SK-N-SH (cell line): ENCODE measurements around the gene NFXL1. TPM values are rescaled to one million over a fixed set of nuclear protein-coding genes. Genes with fewer than 3 reads are reported as not detected.

ENCODE experiments used
- CTCF ChIA-PET: fragments of 300-600, 350-600 bp; formaldehyde crosslinking; extraction: SDS; loops from one replicate; lab custom pipeline; 2021; lab: Yijun Ruan, JAX
- POLR2A ChIA-PET: fragments of 350-600 bp; sonication (Branson Sonifier 250); formaldehyde crosslinking; extraction: SDS; loops from one replicate; lab custom pipeline; 2020; ENCODE audit warnings: antibody characterized with exemption, inconsistent platforms; lab: Yijun Ruan, JAX
- DNase-seq: peaks from one replicate; pipeline ENCODE4 v3.0.0; 2012
- H2AFZ ChIP-seq: fragments of 200-600 bp; sonication (generic); 2 replicates; pipeline ENCODE4 v1.8.1; 2016; ENCODE audit warnings: antibody characterized with exemption, mild to moderate bottlenecking, low read depth
- H3F3A ChIP-seq: fragments of 200-600 bp; sonication (generic); replicated peaks from 2 replicates; pipeline ENCODE3; 2016; ENCODE audit warnings: antibody characterized with exemption, mild to moderate bottlenecking; ENCODE audit not compliant: insufficient read depth
- H3K27ac ChIP-seq, 2 experiments: fragments of 200-500 bp in 1 of 2; fragments of 200-600 bp in 1 of 2; sonication (Bioruptor generic) in 1 of 2; sonication (generic), shearing (Covaris generic) in 1 of 2; 2 replicates each; pipeline versions ENCODE4 v1.5.1 to v1.6.1; 2014 to 2016; ENCODE audit warnings: low read depth in 2 of 2, inconsistent platforms in 1 of 2, low read length in 1 of 2, mild to moderate bottlenecking in 1 of 2, mixed read lengths in 1 of 2
- H3K27me3 ChIP-seq: fragments of 200-600 bp; sonication (generic), shearing (Covaris generic); 2 replicates; pipeline ENCODE4 v1.6.1; 2016; ENCODE audit warnings: mixed run types; ENCODE audit not compliant: insufficient read depth
- H3K36me3 ChIP-seq, 2 experiments: fragments of 200-500 bp in 1 of 2; fragments of 200-600 bp in 1 of 2; sonication (Bioruptor generic) in 1 of 2; sonication (generic) in 1 of 2; replicated peaks in 1 of 2; 2 replicates each; pipeline versions ENCODE3 to v1.5.1; 2014 to 2016; ENCODE audit warnings: low read length in 1 of 2, mild to moderate bottlenecking in 1 of 2; ENCODE audit not compliant: insufficient read depth in 2 of 2, control insufficient read depth in 1 of 2
- H3K4me1 ChIP-seq, 2 experiments: fragments of 200-500 bp in 1 of 2; fragments of 200-600 bp in 1 of 2; sonication (Bioruptor generic) in 1 of 2; sonication (generic), shearing (Covaris generic) in 1 of 2; 2 replicates each; pipeline versions ENCODE4 v1.5.1 to v1.6.1; 2014 to 2016; ENCODE audit warnings: low read depth in 1 of 2, low read length in 1 of 2, mixed run types in 1 of 2; ENCODE audit not compliant: insufficient read depth in 2 of 2, control insufficient read depth in 1 of 2
- H3K4me2 ChIP-seq: fragments of 200-600 bp; sonication (generic), shearing (Covaris generic); 2 replicates; pipeline ENCODE4 v1.6.1; 2017; ENCODE audit warnings: mixed run types
- H3K4me3 ChIP-seq, 2 experiments: fragments of 200-500 bp in 1 of 2; fragments of 200-600 bp in 1 of 2; sonication (Bioruptor generic) in 1 of 2; sonication (generic), shearing (Covaris generic) in 1 of 2; 2 replicates each; pipeline versions ENCODE4 v1.5.1 to v1.8.1; 2014 to 2016; ENCODE audit warnings: low read depth in 2 of 2, inconsistent platforms in 1 of 2, low read length in 1 of 2, mild to moderate bottlenecking in 1 of 2, mixed read lengths in 1 of 2, moderate library complexity in 1 of 2
- H3K79me2 ChIP-seq: fragments of 200-600 bp; sonication (generic); 2 replicates; pipeline ENCODE4 v1.8.1; 2017; ENCODE audit warnings: mild to moderate bottlenecking; ENCODE audit not compliant: insufficient read depth
- H3K9ac ChIP-seq: fragments of 200-600 bp; sonication (generic); 2 replicates; pipeline ENCODE4 v1.6.1; 2017; ENCODE audit warnings: mixed run types
- H3K9me2 ChIP-seq: fragments of 200-600 bp; sonication (generic); 2 replicates; pipeline ENCODE4 v1.6.1; 2017; ENCODE audit warnings: mixed run types
- H3K9me3 ChIP-seq: fragments of 200-600 bp; sonication (generic); 2 replicates; pipeline ENCODE4 v1.6.1; 2017; ENCODE audit warnings: mixed run types, mild to moderate bottlenecking, moderate library complexity
- H4K20me1 ChIP-seq: fragments of 200-600 bp; sonication (generic); 2 replicates; pipeline ENCODE4 v1.6.1; 2017; ENCODE audit warnings: mild to moderate bottlenecking, mixed run types; ENCODE audit not compliant: insufficient read depth
- EZH2phosphoT487 ChIP-seq: fragments of 200-600 bp; sonication (generic); IDR thresholded peaks from 2 replicates; pipeline ENCODE4 v1.6.1; 2017; ENCODE audit warnings: low read depth, mixed run types, mild to moderate bottlenecking, antibody characterized with exemption, moderate library complexity, borderline replicate concordance
- FOSL2 ChIP-seq: IDR thresholded peaks from 2 replicates; pipeline ENCODE4 v1.4.0; 2012; ENCODE audit warnings: low read depth, mild to moderate bottlenecking, moderate library complexity, borderline replicate concordance
- FOXM1 ChIP-seq: IDR thresholded peaks from 2 replicates; pipeline ENCODE4 v1.4.0; 2012; ENCODE audit warnings: low read depth, mild to moderate bottlenecking
- GABPA ChIP-seq: IDR thresholded peaks from 2 replicates; pipeline ENCODE4 v1.4.0; 2012; ENCODE audit warnings: low read depth, mild to moderate bottlenecking
- GATA2 ChIP-seq: sonication (generic); formaldehyde crosslinking; IDR thresholded peaks from 2 replicates; pipeline ENCODE4 v1.5.0; 2020; ENCODE audit warnings: mild to moderate bottlenecking, missing genetic modification reagents
- MEF2A ChIP-seq: IDR thresholded peaks from 2 replicates; pipeline ENCODE4 v1.4.0; 2012; ENCODE audit warnings: low read depth, borderline replicate concordance
- POLR2AphosphoS5 ChIP-seq: IDR thresholded peaks from 2 replicates; pipeline ENCODE4 v1.6.1; 2012; ENCODE audit warnings: low read depth, low read length
- RAD21 ChIP-seq: IDR thresholded peaks from 2 replicates; pipeline ENCODE4 v1.6.1; 2012; ENCODE audit warnings: mild to moderate bottlenecking, low read length
- RCOR1 ChIP-seq: fragments of 150-350 bp; IDR thresholded peaks from 2 replicates; pipeline ENCODE4 v1.6.1; 2017; ENCODE audit warnings: antibody characterized with exemption, low read length
- RFX5 ChIP-seq: IDR thresholded peaks from 2 replicates; pipeline ENCODE4 v1.6.1; 2012; ENCODE audit warnings: mild to moderate bottlenecking, improper control_type of control experiment, low read length
- RXRA ChIP-seq: IDR thresholded peaks from 2 replicates; pipeline ENCODE4 v1.4.0; 2012; ENCODE audit warnings: low read depth, mild to moderate bottlenecking, borderline replicate concordance
- SIN3A ChIP-seq: IDR thresholded peaks from 2 replicates; pipeline ENCODE4 v1.6.1; 2012; ENCODE audit warnings: low read depth, mild to moderate bottlenecking, low read length, moderate library complexity, borderline replicate concordance
- SMC3 ChIP-seq: IDR thresholded peaks from 2 replicates; pipeline ENCODE4 v1.6.1; 2012; ENCODE audit warnings: low read depth, low read length, improper control_type of control experiment
- TEAD4 ChIP-seq: IDR thresholded peaks from 2 replicates; pipeline ENCODE4 v1.4.0; 2012; ENCODE audit warnings: mild to moderate bottlenecking, borderline replicate concordance; ENCODE audit not compliant: insufficient read depth
- YY1 ChIP-seq: IDR thresholded peaks from 2 replicates; pipeline ENCODE4 v1.4.0; 2012; ENCODE audit warnings: low read depth, mild to moderate bottlenecking
- WGBS: methylation state at CpG from one replicate; pipeline ENCODE4 v1.1.6; 2017; ENCODE audit warnings: low lambda C conversion rate; 5-methylcytosine and 5-hydroxymethylcytosine counted together
- polyA plus RNA-seq, 3 experiments: library from polyadenylated mRNA; depleted of rRNA; stranded (reverse); fragments of >200 nt; gene quantifications; 2 replicates each; pipeline ENCODE4 v1.2.3, GENCODE V29; 2012
- TF ChIP-seq, protein P1 (sequence below): IDR thresholded peaks from 2 replicates; pipeline ENCODE4; 2012
- TF ChIP-seq, protein P2 (sequence below): IDR thresholded peaks from 2 replicates; pipeline ENCODE4 v1.4.0; 2012; ENCODE audit warnings: low read depth
- TF ChIP-seq, protein P3 (sequence below): IDR thresholded peaks from 2 replicates; pipeline ENCODE4 v1.4.0; 2012; ENCODE audit warnings: low read depth, borderline replicate concordance
- TF ChIP-seq, protein P4 (sequence below): IDR thresholded peaks from 2 replicates; pipeline ENCODE4 v1.6.1; 2012; ENCODE audit warnings: mild to moderate bottlenecking, low read depth, low read length, moderate library complexity

Gene NFXL1
- polyA plus RNA-seq, 1 of the 3 experiments (the other 2 are of a cell fraction): 9.0 TPM

DNA sequence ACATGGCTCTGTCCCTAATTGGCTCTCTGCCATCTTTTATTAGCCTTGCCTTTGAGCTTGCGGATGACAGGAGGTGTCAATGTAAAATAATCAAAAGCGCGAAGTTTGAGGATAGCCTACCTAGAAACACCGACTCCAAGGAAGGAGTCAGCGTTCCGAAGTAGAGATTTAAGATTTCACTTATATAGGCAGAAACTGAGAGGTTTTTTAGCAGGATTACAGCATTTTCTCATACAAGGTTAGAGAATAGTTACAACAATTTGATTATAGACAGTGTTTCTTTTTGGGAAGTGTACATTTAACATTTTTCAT lies 499 bp upstream of the NFXL1 start:
- no peak for DNase-seq
- 12% methylated on average over 6 of the region's 6 CpGs for WGBS
- ChIA-PET CTCF (interaction anchor here (1.0 to 1.5 kb wide), 3 partner anchors 12 to 78 kb away, joined by 4 to 5 read pairs (median 4); no protein-coding TSS in a partner anchor), POLR2A (interaction anchor here (0.6 to 1.0 kb wide), 4 partner anchors 17 to 201 kb away, joined by 3 to 7 read pairs (median 4); no protein-coding TSS in a partner anchor)
- Histone ChIP-seq H3K79me2 (peaks cover 43% of the 10 kb centered on the region), H3K4me1 (peaks cover 3 to 8% of the 10 kb centered on the region in 2 experiments; a peak in 2 of 4 replicates), H3K36me3 (peaks cover 17% of the 10 kb centered on the region in 2 experiments), H3K9me3 (no peaks in the 10 kb centered on the region; the same call in 1 of the 2 replicates), H3K27ac (peak overlapping the region in 1 of 2 experiments; percentile 43; a peak in 1 of 4 replicates), H3K4me3 (peak overlapping the region; percentile 60 to 96), H3K9me2 (no peaks in the 10 kb centered on the region), H3F3A (no peaks in the 10 kb centered on the region), H4K20me1 (no peaks in the 10 kb centered on the region), H3K27me3 (no peaks in the 10 kb centered on the region), H3K4me2 (peak overlapping the region; percentile 86; the same call in 1 of the 2 replicates), H2AFZ (peak overlapping the region; percentile 98), H3K9ac (peak overlapping the region; percentile 44; the same call in 1 of the 2 replicates)
- TF ChIP-seq, protein P1, sequence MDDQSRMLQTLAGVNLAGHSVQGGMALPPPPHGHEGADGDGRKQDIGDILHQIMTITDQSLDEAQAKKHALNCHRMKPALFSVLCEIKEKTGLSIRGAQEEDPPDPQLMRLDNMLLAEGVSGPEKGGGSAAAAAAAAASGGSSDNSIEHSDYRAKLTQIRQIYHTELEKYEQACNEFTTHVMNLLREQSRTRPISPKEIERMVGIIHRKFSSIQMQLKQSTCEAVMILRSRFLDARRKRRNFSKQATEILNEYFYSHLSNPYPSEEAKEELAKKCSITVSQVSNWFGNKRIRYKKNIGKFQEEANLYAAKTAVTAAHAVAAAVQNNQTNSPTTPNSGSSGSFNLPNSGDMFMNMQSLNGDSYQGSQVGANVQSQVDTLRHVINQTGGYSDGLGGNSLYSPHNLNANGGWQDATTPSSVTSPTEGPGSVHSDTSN: no peak
- TF ChIP-seq RFX5 (no peak), TEAD4 (no peak), RCOR1 (no peak), FOSL2 (no peak), POLR2AphosphoS5 (no peak), SIN3A (no peak), GABPA (no peak), SMC3 (no peak), MEF2A (no peak), RAD21 (no peak)
- TF ChIP-seq, protein P2, sequence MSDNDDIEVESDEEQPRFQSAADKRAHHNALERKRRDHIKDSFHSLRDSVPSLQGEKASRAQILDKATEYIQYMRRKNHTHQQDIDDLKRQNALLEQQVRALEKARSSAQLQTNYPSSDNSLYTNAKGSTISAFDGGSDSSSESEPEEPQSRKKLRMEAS: no peak
- TF ChIP-seq, protein P3, sequence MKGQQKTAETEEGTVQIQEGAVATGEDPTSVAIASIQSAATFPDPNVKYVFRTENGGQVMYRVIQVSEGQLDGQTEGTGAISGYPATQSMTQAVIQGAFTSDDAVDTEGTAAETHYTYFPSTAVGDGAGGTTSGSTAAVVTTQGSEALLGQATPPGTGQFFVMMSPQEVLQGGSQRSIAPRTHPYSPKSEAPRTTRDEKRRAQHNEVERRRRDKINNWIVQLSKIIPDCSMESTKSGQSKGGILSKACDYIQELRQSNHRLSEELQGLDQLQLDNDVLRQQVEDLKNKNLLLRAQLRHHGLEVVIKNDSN: no peak

DNA sequence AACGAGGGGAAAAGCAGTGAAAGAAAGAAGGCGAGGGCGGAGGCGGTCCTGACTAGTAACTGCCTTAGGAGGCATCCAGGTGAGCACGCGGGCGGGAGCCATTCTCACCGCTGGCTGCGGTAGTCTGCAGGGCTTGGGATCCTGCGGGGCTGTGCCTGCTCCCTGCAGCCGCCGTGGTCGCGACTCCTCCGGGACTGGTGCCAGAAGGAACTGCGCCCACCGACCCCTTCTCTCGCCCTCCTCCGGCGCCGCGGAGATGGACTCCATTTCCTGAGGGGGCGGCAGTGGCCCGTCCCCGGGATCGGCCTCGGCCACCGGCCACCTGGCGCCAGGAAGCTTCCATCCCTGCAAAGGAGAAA lies 543 bp downstream of the NFXL1 start:
- H3K4me1 ChIP-seq: peaks cover 3 to 8% of the 10 kb centered on the region in 2 experiments; a peak in 2 of 4 replicates
- H3K9ac ChIP-seq: peak overlapping the region; percentile 88
- TF ChIP-seq RXRA (no peak), SMC3 (no peak), EZH2phosphoT487 (no peak), FOXM1 (no peak), GATA2 (CRISPR knock-in tag) (no peak), YY1 (no peak), RAD21 (no peak), MEF2A (no peak), TEAD4 (no peak)
- TF ChIP-seq, protein P4, sequence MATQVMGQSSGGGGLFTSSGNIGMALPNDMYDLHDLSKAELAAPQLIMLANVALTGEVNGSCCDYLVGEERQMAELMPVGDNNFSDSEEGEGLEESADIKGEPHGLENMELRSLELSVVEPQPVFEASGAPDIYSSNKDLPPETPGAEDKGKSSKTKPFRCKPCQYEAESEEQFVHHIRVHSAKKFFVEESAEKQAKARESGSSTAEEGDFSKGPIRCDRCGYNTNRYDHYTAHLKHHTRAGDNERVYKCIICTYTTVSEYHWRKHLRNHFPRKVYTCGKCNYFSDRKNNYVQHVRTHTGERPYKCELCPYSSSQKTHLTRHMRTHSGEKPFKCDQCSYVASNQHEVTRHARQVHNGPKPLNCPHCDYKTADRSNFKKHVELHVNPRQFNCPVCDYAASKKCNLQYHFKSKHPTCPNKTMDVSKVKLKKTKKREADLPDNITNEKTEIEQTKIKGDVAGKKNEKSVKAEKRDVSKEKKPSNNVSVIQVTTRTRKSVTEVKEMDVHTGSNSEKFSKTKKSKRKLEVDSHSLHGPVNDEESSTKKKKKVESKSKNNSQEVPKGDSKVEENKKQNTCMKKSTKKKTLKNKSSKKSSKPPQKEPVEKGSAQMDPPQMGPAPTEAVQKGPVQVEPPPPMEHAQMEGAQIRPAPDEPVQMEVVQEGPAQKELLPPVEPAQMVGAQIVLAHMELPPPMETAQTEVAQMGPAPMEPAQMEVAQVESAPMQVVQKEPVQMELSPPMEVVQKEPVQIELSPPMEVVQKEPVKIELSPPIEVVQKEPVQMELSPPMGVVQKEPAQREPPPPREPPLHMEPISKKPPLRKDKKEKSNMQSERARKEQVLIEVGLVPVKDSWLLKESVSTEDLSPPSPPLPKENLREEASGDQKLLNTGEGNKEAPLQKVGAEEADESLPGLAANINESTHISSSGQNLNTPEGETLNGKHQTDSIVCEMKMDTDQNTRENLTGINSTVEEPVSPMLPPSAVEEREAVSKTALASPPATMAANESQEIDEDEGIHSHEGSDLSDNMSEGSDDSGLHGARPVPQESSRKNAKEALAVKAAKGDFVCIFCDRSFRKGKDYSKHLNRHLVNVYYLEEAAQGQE: no peak
- TF ChIP-seq, all 33 proteins: peak for 0
- 0% methylated on average over 19 of the region's 29 CpGs for WGBS
- no peaks in the 10 kb centered on the region for H3K9me2 ChIP-seq
- no peaks in the 10 kb centered on the region for H3K27me3 ChIP-seq
- ChIA-PET CTCF (interaction anchor here (1.0 kb wide), 1 partner anchor 77 kb away, joined by 4 read pairs; no protein-coding TSS in a partner anchor), POLR2A (interaction anchor here (1.0 kb wide), 1 partner anchor 200 kb away, joined by 3 read pairs; no protein-coding TSS in a partner anchor)
- H3K36me3 ChIP-seq: peaks cover 21% of the 10 kb centered on the region in 2 experiments
- no peaks in the 10 kb centered on the region; the same call in 1 of the 2 replicates for H3K9me3 ChIP-seq
- peak overlapping the region; percentile 91 to 96 for H3K4me3 ChIP-seq
- DNase-seq: no peak
- H3K27ac ChIP-seq: peak overlapping the region; percentile 78 to 86
- no peaks in the 10 kb centered on the region for H3F3A ChIP-seq
- peak overlapping the region; percentile 86 for H3K4me2 ChIP-seq
- peak overlapping the region; percentile 79 for H2AFZ ChIP-seq
- H3K79me2 ChIP-seq: peaks cover 43% of the 10 kb centered on the region
- H4K20me1 ChIP-seq: no peaks in the 10 kb centered on the region
